Tibial nerve (tissue), 3 donors: Measurements from ENCODE around the gene IPO7.

Experiments used
- CTCF ChIP-seq, 5 experiments: fragments of 200-600 bp in 3 of 5; fragments of 450-650 bp in 2 of 5; sonication (generic) in 3 of 5; IDR thresholded peaks; one replicate each; pipeline ENCODE4 v1.5.1; 2016 to 2019; ENCODE audit warnings: antibody characterized with exemption in 5 of 5, mild to moderate bottlenecking in 3 of 5, moderate library complexity in 2 of 5
- POLR2A ChIP-seq, 2 donors: fragments of 450-650 bp; IDR thresholded peaks; one replicate each; pipeline ENCODE4 v1.6.1; 2017; ENCODE audit warnings: antibody characterized with exemption in 2 of 2, mild to moderate bottlenecking in 2 of 2, moderate library complexity in 2 of 2

DNA sequence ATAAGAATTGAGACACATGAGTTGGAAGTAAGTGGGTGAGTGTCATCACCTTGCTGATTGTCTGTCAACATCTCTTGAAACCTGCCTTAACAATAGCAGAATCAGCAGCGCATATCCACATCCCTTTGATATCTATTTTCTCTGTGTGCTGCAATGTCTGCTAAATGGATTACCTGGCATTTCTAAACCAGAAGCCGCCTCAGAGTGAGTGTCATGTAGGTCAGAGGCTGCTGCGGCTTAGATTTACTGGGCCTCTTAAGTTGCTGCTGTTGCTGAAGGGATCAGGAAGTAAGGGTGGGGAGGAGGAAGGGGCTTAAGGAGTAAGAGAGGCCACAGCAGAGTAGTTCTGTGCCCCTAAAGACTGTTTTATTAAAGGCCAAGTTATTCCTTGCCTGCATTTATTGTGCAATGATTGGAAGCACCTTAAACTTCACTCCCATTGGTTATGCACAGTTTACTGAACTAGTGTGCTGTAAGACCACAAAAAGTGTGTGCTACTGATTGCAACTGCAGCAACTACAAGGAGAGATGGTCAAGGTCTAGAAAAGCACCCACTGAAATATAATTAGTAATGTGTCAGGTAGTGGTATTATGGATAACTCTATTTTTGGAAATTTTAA lies 40.3 kb upstream of the IPO7 start:
- TF ChIP-seq POLR2A (IDR thresholded peaks at IDR 0.05) (no peak), CTCF (IDR thresholded peaks at IDR 0.05) (no peak)
